ENCODE measurements around the gene FARSA. TPM values are rescaled to one million over a fixed set of nuclear protein-coding genes. Genes with fewer than 3 reads are reported as not detected.

Gene FARSA
- total and polyA plus RNA-seq, 2 of the 13 experiments (the other 11 are each of a cell fraction or from before 2014, with no cell fraction given), result 25.9 to 72.0 TPM

GRCh38 chr19:12913851-12914690 is 19.4 kb downstream of the FARSA start (continued):
- TF ChIP-seq PRDM10 (CRISPR knock-in tag; IDR thresholded peaks at IDR 0.05; ENCODE audit: low read depth) (no peak), ZNF484 (CRISPR knock-in tag; IDR thresholded peaks at IDR 0.05; ENCODE audit: borderline replicate concordance, low read depth) (no peak), KMT2A (CRISPR knock-in tag; IDR thresholded peaks at IDR 0.05) (no peak), ZFP36L2 (CRISPR knock-in tag; IDR thresholded peaks at IDR 0.05) (no peak), ZFYVE20 (CRISPR knock-in tag; IDR thresholded peaks at IDR 0.05; ENCODE audit: borderline replicate concordance, low read depth) (no peak), KIAA2018 (CRISPR knock-in tag; IDR thresholded peaks at IDR 0.05; ENCODE audit: borderline replicate concordance) (no peak), SRF (IDR thresholded peaks at IDR 0.05; ENCODE audit: low read depth, low read length) (no peak), PHF8 (CRISPR knock-in tag; IDR thresholded peaks at IDR 0.05) (no peak), FIP1L1 (IDR thresholded peaks at IDR 0.05; ENCODE audit: borderline replicate concordance, insufficient read depth, low read depth, low read length) (no peak), EZH2 (conservative IDR thresholded peaks at IDR 0.05; ENCODE audit: low read depth, low read length) (no peak), GTF2F1 (IDR thresholded peaks at IDR 0.05; ENCODE audit: low read length) (no peak)
- TF ChIP-seq, protein P1, sequence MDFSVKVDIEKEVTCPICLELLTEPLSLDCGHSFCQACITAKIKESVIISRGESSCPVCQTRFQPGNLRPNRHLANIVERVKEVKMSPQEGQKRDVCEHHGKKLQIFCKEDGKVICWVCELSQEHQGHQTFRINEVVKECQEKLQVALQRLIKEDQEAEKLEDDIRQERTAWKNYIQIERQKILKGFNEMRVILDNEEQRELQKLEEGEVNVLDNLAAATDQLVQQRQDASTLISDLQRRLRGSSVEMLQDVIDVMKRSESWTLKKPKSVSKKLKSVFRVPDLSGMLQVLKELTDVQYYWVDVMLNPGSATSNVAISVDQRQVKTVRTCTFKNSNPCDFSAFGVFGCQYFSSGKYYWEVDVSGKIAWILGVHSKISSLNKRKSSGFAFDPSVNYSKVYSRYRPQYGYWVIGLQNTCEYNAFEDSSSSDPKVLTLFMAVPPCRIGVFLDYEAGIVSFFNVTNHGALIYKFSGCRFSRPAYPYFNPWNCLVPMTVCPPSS (IDR thresholded peaks at IDR 0.05), result no peak
- TF ChIP-seq, protein P2, sequence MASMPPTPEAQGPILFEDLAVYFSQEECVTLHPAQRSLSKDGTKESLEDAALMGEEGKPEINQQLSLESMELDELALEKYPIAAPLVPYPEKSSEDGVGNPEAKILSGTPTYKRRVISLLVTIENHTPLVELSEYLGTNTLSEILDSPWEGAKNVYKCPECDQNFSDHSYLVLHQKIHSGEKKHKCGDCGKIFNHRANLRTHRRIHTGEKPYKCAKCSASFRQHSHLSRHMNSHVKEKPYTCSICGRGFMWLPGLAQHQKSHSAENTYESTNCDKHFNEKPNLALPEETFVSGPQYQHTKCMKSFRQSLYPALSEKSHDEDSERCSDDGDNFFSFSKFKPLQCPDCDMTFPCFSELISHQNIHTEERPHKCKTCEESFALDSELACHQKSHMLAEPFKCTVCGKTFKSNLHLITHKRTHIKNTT (CRISPR knock-in tag; IDR thresholded peaks at IDR 0.05), result no peak
- TF ChIP-seq, protein P3, sequence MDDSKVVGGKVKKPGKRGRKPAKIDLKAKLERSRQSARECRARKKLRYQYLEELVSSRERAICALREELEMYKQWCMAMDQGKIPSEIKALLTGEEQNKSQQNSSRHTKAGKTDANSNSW (CRISPR knock-in tag; IDR thresholded peaks at IDR 0.05; ENCODE audit: borderline replicate concordance), result no peak

Data from HepG2 (cell line).